NCI-H510A (cell line): Measurements from ENCODE around the gene EBP.
"Not testable (repeated sequence)": the region's sequence is repeated elsewhere in the genome, so short reads cannot be mapped to it uniquely, and the experiment has no call there.

Experiments
- DNase-seq: peaks from one replicate; lab custom pipeline; 2025; lab: John Stamatoyannopoulos, UW

The EBP gene

GRCh38 chrX:48493890-48494364, 27.7 kb upstream of the EBP start:
- DNase-seq: no peak

DNA sequence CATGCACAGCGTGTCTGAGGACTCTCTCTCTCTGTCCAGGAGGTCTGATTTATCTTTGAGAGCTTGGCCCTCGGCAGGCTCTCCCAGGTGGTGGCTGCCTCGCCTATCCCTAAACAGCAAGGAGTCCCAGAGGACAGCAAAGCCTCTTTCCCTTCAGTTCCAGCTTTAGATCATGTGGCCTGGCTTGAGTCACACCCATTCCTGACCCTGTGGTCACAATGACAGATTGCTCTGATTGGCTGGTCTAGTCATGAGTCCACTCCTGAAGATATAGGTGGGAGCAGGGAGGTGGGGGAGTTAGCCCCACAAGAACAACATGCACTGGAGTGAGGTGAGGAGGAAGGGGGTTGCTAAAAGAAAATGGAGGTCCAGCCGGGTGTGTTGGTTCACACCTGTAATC, 24.9 kb upstream of the EBP start:
- no peak for DNase-seq

DNA sequence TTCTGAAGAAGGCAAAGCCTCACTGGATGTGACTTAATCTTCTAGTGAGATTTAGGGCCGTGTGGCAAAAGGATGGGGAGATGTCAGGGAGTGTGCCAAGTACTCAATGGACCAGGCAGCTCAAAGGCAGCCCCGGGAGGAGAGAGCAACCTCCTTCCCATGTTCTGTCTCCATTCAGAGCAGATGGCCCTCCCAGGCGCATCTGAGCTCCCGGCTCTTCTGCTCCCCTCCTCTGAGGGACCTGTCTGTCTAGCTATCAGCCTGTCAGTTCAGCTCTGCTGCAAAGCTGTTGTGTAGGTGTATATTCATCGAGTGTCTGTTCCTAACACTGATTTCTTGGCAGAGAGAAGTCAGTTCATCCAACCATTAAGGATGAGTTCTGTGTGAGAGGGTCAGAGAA, 23.7 kb upstream of the EBP start:
- DNase-seq: no peak

DNA sequence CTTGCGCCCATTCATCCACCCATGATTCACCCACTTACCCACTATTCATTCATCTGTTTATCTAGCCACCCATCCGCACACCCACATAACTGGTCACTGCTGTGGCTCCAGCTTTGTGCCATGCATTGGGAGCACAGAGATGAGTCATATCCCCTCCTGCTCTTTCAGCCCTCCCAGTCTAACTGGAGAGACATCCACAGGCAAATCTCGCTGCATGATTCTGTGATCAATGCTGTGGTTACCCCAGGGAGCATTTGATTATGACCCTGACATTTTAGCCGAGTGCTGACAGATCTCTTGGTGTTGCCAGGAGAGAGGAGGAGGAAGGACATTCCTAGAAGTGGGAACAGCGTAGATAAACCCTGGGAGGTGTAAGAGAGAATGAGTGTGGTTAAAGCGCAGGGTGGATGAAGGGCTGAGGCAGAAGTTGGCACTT, 23.2 kb upstream of the EBP start:
- no peak for DNase-seq

GRCh38 chrX:48504261-48504660, 17.3 kb upstream of the EBP start:
- no peak for DNase-seq

- no peak for DNase-seq
Observed at GRCh38 chrX:48505481-48505880, 16.1 kb upstream of the EBP start.

- DNase-seq: no peak
Observed at GRCh38 chrX:48507246-48507645, 14.4 kb upstream of the EBP start.

DNA sequence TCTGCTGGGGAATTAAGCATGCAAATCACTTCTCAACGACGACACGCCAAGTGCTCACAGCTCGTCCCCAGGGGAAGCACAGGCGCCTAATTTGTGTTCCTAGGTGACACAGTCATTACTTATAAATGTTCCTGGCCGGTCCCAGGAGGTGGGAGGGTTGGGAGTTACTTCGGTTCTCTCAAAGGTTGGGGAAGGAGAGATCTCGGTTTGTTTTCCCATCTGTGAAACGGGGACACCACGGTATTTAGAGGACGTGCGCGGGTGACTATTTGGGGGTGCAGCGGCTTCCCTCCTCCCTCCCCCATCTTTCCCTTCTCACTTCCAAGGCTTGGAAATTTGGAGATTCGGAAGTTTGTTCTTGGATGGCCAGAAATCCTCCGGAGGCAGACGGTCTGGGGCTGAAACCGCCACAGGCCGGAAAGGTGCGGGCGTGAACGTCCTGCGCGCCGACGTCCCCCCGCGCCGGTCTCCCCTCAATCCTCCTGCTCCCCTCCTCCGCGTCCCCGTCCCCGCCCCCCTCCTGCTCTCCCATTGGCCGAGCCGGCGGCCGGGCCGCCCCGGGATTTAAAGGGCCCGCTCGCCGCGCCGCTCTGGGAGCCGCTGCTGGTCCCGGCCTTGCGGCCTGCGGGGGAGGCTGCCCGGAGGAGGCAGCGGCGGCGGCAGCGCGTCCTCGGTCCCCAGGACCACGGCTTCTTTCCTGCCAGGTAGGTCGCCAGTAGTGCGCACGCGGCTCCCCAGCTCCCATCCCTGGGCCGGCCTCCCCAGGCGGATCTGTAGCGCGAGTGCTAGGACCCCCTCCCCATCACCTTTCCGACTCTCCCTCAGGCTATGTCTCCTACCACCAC, 13.0 kb upstream of the EBP start, which contains the start of gene PORCN:
TSS of gene PORCN (plus strand) at position 593 of the 845 bp plus-strand sequence. CDS start 829 bp downstream, outside the sequence.
- DNase-seq: peak; percentile 14

- no peak for DNase-seq
Observed at GRCh38 chrX:48509245-48509590, 12.4 kb upstream of the EBP start.

- no peak for DNase-seq
Observed at GRCh38 chrX:48509619-48510018, 12.0 kb upstream of the EBP start.

GRCh38 chrX:48511560-48511959, 10.0 kb upstream of the EBP start:
- no peak for DNase-seq

GRCh38 chrX:48512371-48512935, 9.2 kb upstream of the EBP start:
- DNase-seq: no peak

GRCh38 chrX:48513670-48514069, 7.9 kb upstream of the EBP start:
- DNase-seq: no peak

DNA sequence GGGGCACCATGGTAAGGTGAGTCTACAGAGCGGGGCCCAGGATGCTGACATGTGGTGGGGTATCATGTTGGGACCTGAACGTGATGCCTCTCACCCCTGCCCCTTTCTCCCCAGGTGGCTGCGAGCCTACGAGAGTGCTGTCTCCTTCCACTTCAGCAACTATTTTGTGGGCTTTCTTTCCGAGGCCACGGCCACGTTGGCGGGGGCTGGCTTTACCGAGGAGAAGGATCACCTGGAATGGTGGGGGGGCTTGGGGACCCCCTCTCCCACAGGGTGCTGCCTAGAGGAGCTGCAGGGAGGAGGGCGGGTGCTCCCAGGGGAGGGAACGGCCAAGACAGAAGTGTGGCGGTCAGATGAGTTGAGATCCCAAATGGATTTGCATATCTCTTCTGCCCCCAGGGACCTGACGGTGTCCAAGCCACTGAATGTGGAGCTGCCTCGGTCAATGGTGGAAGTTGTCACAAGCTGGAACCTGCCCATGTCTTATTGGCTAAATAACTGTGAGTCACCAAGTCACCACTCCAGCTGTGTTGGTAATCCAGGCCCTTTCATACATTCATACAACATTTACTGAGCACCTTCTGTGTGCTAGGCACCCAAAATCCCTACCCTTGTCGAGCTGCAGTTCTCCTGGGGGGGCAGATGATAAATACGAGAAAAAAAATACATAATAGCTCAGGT, 7.3 kb upstream of the EBP start:
- no peak for DNase-seq

- DNase-seq: no peak
Observed at GRCh38 chrX:48514868-48515460, 6.6 kb upstream of the EBP start.

DNA sequence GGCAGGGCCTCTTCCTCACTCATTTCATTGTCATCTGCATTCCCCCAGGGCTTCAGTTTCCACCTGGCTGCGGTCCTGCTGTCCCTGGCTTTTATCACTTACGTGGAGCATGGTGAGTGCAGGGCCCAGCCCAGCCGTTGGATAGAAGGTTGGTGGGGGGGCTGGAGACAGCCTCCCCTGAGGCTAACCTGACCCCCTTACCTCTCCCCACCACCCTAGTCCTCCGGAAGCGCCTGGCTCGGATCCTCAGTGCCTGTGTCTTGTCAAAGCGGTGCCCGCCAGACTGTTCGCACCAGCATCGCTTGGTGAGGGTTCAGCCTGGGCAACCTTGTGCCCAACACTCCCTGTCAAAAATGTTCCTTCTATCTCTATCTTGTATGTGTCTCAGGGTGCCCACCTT, 5.8 kb upstream of the EBP start:
- DNase-seq: no peak

DNA sequence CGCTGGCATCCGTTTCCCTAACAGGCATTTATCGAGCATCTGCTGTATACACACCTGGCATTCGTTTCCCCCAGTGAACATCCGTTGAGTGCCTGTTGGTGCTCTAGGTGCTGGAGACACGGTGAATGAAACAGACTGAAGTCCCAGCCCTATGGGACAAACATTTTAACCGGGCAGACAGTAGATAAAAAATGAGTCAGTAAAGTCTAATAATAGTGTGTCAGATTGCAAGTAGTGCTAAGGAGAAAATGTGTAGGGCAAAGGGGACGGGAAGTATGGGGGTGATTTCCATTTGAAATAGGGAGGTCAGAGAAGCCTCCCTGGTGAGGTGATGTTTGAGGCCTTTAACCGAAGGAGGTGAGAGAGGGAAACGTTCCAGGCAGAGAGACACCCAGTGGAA, 5.3 kb upstream of the EBP start:
- no peak for DNase-seq

GRCh38 chrX:48516987-48517386, 4.6 kb upstream of the EBP start:
- no peak for DNase-seq

GRCh38 chrX:48519481-48519880, 2.1 kb upstream of the EBP start:
- not testable (repeated sequence) for DNase-seq

GRCh38 chrX:48520455-48520854, 1.2 kb upstream of the EBP start:
- DNase-seq: no peak

DNA sequence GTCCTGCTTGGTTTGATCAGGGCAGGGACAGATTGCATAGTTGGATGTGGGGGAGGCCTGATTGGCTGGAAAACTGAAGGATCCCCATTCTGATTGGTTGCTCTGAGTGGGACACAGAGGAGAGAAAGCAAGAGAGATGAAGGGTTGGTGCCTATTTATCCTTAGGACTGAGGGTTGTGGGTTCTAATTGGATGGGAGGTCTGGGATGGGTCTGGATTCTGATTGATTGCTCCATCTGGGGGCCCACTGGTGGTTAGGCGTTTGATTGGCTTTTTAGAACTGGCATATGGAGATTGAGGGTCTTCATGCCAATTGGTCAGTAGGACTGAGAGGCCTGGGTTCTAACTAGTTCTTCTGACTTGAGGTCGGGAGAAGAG, 644 bp upstream of the EBP start:
- DNase-seq: peak; percentile 6

- DNase-seq: no peak
Observed at GRCh38 chrX:48522291-48522690, 683 bp downstream of the EBP start.

- no peak for DNase-seq
Observed at GRCh38 chrX:48523682-48524081, 2.1 kb downstream of the EBP start.
